Smooth muscle cell of the brain vasculature (primary cell): ENCODE measurements around the gene RASA3.
"Not testable (repeated sequence)": the region's sequence is repeated elsewhere in the genome, so short reads cannot be mapped to it uniquely, and the experiment has no call there.

Source experiments
- DNase-seq: peaks from one replicate; pipeline ENCODE4 v3.0.0-alpha.2; 2012; ENCODE audit warnings: low read depth, low spot score

The RASA3 gene

DNA sequence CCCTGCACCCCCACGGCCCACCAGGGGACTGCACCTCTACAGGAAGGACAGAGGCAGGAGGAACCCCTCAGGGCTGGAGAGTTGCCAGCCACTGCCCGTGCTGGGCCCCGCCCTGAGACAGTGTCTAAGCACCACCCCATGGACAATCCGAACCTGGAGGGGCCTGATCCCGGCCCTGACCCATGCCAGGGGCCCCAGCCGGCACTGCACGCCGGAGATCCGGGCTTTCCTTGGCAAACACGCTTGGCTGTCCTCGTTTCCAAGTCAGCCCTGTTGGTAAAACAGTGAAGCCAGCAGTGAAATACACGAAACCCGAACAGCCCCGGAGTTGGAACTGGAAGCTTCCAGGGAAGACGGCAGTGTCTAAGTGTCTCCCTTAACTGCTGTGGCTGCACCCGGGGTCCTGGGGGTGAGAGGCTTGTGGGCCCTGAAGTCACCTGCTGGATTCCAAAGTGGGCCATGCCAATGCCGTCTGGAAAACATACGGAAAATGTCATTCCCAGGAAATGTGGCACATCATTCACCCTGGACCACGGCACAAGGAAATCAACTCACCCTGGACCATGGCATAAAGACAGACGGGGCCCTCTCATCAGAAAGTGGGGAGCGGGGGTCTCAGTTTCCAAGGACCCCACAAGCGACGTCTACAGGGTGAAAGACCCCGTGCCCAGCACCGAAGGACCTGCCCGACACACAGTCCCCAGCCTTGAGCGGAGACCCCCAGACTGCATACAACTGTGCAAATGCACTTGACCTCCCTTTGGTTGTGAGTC, 30.9 kb downstream of the RASA3 start:
- no peak for DNase-seq

DNA sequence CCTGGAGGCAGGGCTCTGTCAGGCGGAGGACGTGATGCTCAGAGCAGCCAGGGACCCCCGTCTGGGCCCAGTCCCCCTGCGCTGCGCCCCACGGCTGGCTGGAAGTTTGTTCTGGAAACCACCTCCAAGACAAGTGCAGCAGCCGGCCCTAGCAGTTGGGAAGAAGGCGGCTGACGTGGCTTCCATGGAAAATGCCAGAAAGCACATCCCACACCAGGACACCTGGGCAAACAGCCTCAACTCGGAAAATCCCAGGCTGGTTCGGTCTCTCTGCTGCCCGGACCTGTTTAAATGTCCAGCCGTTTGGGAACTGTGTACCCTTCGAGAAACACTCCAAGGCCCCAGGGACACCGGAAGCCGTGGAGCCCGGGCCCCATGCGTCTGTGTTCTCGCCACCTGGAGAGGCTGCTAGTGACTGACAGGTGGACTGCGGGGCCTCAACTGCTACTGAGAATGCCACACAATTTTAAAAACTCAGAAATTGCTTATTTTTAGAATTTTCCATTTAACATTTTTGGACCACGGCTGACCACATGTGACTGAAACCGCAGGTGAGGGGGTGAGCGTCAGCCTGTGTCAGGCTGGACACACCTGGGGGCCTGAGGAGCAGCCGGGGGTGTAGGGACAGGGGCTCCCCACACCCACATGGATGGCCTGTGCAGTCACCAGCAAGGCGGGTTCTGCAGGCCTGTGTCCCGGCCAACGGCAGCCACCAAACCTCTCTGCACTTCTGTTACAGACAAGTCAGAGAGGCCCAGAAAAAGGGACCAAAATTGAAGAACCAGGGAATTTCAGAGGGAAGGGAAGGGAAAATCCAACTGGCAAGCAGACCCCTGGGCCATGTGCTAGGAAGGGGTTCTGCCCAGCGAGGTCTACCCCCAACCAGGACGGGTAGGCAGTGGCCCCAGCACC, 31.7 kb downstream of the RASA3 start:
- no peak for DNase-seq

DNA sequence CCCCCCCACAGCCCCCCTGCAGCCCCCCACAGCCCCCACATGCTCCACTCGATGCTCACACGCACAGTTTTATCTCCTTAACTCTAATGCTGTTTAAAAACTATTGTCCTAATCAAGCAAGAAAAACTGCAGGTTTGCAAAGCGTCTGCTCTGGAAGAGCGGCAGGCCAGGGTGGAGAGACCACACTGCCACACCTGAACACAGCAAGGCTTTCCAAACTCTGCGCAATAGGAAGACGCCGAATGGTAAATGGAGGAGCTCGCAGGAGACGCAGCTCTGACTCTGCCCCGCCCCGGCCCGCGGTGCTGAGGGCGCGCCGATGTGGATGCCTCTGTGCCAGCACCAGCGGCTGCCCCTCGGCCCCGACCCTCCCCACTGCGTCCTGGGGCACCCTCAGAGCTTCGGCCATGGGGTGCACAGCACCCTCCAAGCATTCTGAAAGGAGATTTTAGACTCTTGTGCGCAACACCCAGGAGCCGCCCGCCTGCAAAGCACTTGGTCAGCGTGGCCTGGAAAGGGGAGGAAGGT, 32.4 kb downstream of the RASA3 start:
- DNase-seq, result no peak

DNA sequence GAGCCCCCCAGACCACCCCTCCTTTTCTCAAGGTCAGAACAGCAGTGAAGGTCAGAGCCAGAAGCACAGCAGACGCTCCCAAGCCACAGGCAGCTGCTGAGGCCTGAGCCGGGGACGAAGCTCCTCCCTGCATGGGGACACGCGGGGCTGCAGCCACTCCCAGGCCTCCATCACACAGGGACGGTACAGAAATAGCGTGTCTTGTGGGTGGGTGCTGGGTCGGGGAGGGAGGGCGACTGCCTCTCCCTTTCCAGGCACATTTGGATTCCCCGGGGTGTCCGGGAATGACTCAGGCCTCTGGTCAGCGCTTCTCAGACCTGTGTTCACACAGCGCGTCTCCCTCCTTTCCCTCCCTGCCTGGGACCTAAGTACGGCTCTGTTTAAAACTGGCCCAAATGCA, 33.2 kb downstream of the RASA3 start:
- no peak for DNase-seq

DNA sequence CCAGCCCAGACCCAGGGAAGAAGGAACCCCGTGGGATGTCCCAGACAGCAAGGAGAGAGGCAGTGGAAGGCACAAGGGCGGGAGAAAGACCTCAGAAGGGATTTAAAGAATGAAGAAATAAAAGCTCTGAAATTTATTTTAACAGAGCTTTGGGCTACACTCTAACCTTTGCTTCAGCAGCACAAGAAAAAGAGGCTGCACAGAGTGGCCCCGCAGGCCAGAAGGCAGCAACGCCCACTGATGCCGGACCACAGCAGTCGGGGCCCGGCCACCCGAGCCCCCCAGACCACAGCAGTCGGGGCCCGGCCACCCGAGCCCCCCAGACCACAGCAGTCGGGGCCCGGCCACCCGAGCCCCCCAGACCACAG, 33.8 kb downstream of the RASA3 start:
- not testable (repeated sequence) for DNase-seq

DNA sequence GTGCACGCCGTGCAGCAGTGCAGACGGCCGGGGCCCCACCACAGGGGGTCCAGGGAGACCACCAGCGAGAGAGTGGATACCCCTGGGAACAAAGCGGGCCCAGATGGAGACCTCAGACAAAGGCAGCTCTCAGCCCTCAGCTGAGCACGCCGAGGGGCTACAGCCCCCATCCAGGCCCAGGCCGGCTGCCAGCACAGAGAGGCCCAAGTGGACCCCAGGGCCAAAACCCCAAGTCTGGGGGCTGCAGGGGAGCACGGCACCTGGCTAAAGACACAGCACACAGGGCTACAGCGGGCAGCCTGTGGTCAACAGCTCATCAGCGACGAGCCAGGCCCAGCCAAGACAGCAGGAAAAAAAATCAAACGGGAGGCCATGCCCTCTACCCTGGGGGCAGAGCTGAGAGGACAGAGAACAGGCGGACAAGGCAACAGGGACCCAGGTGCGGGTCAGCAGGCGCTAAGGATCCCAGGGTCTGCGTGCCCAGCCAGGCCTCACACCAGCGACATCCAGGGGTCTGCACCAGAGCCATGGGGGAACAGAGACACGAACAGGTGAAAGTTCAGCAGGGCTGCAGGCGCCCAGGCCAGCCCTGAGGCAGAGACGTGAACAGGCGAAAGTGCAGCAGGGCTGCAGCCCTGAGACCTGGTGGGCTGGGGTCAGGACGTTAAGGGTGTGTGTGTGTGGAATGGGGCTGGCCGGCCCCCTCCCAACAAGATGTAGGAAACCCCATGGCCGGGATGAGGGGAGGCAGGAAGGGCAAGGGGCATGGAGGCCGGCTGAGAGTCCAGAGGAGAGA, 34.3 kb downstream of the RASA3 start:
- DNase-seq, result no peak

DNA sequence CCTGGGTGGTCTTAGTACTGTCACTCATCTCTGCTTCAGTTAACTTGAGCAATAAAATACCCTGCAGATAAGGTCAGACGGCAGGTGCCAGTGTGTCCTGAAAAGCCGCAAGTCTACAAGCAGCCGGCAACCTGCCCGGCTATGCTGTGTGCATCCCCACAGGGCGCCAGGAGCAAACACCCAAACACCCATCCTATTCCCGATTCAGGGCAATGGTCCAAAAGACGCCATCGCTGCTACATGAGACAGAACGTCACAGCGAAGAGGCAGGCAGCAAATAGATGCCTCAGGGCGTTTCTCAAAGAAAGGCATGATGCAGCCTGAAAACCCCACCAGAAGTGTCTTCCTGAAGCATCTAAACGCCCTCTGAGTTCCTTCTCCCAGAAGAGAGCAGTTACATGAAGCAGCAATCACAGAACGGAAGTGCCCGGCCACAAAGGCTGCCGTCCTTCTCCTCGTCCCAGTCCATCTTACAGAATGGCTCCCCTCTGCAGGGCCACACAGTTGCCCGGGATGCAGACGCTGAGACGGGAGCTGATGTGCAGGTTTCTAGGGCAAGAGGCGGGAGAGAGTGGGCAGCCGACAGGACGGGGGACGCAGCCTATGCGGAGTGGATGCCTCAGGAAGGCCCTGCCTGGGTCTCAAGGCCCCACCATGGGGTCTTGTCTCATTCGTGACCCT, 35.1 kb downstream of the RASA3 start:
- no peak for DNase-seq

DNA sequence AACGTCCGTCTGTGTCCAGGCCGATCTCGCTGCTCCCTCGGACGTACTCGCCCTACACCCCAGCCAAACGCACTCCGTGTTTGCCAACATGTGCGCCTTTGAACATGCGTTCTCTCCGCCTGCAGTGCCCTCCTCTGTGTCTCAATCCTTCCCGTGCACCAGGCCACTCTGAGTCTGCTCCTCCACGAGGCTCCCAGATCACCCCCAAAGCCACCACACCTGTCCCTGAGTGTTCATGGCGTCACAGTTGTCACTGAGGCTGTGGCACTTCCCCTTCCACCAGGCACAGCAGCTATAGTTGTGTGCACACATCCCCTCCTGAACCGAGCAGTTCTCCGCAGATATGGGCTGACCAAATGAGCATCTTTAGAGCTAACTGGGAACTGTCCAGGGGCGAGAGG, 35.6 kb downstream of the RASA3 start:
- no peak for DNase-seq

DNA sequence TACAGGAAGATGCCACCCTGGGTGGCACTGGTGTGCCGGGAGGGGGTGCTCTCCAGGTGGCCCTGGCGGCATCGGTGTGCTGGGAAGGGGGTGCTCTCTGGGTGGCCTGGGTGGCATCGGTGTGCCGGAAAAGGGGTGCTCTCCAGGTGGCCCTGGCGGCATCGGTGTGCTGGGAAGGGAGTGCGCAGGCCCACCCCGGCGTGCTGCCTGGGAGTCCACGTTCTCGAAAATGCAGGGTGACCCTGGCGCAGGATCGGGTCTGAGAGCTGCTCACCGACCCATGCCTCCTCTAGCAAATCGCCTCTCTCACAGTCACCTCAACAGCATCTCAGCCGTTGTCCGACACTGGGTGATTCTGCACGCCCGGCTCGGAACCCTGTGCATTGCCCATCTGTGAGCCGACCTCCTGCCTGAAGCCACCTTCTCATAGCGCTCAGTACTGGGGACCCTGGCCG, 36.4 kb downstream of the RASA3 start:
- DNase-seq, result no peak

DNA sequence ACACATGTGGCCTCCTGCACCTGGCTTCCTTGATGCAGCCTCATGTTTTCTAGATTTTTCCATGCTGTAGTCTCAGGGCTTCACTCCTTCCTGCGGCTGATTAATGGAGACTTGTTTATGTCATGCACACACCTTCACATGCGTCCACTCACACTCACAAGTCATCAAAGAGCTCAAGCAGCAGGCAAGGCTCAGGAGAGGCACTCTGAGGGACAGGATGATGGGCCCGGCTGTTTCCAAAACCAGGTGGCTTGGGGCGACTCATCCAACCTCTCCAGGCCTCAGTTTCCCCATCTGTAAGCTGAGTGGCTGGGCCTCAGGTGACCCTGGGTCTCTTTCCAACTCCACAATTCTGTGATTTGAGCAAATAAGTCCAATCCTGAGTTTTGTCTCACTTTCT, 36.9 kb downstream of the RASA3 start:
- no peak for DNase-seq

DNA sequence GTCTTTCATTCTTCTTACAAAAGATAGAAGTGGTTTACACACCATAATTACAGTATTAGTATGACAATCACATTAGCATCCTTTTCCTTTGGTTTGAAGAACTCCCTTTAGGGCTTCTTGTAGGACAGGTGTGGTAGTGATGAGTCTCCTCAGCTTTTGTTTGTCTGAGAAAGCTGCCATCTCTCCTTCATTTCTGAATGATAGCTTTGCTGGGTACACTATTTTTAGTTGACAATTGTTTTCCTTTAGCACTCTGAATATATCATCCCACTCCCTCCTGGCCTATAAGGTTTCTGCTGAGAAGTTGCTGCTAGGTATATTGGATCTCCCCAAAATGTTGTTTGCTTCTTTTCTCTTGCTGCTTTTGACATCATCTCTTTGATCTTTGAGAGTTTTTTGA, 39.3 kb downstream of the RASA3 start:
- no peak for DNase-seq

DNA sequence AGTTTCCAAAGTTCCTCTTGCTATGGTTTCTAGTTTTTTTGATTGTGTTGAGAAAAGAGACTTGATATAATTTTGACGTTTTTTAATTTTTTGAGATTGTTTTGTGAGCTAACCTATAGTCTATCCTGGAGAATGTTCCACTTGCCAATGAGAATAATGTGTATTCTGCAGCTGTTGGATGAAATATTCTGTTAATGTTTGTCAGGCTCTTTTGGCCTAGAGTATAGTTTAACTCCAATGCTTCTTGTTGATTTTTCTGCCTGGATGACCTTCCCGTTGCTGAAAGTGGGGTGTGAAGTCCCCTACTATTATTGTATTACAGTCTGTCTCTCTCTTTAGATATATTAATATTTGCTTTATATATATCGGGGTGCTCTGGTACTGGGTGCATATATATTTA, 40.0 kb downstream of the RASA3 start:
- no peak for DNase-seq

DNA sequence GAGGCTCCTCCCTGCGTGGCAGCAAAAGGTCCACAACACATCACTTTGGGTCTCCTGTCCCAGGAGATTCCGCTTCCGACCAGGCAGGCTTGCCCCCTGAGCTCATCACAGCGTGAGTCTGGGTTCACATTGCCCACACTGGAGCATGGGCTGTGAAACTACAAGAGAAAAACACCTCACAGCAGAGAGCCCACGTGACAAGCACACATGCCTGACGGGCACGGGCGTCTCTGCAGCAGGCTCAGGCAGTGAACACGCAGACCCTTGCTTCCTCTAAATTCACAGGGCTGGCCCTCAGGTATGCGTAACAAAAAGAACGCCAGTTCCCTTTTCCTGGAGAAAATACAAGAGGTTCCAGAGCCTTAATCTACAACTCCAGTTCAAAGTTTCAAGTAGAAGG, 41.9 kb downstream of the RASA3 start:
- DNase-seq, result no peak

DNA sequence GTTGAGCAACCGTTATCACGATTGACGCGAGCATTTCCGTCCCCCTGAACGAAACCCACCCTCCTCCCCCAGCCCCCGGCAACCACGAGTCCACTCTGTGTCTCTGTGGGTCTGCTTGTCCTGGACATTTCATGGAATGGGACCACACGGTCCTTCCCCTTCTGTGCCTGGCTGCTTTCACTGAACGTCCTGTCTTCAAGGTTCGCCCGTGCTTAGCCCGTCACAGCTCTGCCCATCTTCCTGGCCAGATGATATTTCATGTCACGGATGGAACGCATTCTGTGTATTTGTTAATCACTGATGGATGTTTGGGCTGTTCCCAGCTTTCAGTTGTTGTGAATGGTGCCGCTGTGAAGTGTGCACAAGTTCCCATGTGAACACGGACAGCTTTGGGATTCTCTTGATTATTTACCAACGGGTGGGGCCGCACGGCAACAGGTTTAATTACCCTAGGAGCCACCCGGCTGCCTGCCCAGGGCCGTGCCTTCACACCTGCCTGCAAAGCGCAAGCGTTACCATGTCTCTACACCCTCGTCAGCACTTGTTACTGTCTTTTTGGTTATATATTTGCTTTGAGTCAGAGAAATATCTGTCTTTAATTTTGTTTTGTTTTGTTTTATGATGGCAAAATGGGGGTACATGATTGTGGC, 42.5 kb downstream of the RASA3 start:
- no peak for DNase-seq

DNA sequence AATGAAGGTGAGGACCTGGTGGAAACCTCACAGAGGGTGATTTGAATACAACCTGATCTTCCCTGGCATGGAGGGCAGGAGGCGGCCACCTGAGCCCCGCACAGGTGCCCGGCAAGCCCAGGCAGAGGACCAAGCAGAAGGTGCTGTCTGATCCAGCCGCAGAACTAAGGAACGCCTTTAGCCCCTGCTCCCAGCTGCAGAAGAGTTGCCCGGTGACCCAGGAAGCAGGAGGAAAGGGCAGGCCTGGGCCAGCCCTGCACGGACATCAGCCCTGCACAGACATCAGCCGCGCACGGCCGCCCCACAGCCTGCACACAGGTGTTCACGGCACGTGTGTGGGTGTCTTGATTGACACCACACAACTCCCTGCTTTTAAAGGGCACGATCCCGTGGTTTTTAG, 43.1 kb downstream of the RASA3 start:
- no peak for DNase-seq

DNA sequence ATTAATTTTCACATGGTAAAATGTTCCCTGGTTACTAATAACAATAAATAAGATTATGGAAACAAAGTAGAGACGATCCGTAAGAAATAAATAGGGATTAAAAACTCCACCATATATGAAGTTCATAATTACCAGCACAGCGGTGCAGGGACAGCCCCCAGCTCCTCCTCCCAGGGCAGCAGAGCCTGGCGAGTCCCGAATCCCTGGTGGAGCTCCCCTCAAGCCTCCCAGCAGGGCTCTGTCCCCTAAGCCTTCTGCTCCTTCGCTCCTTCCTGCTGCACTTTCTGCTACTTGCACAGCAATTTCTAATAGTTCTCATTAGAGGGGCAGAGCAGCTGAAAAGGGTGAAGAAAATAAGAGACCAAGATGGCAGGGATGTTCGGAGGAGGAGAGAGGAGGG, 43.6 kb downstream of the RASA3 start:
- no peak for DNase-seq

DNA sequence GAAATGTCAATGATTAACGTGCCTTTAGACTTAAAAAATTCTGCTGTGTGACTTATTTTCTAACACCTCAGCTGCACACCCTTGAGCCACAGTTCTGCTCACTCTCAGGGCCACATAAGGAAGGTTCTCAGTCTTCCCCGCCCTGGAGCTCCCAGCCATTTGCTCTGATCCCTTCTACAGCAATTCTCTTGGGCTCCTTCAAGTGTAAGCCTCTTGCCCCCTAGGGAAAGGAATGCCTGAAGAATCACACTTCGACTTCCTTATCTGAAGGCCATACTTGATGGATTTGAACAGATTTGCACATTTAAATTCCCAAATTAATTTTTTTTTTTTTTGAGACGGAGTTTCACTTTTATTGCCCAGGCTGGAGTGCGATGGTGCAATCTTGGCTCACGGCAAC, 44.2 kb downstream of the RASA3 start:
- DNase-seq, result no peak

DNA sequence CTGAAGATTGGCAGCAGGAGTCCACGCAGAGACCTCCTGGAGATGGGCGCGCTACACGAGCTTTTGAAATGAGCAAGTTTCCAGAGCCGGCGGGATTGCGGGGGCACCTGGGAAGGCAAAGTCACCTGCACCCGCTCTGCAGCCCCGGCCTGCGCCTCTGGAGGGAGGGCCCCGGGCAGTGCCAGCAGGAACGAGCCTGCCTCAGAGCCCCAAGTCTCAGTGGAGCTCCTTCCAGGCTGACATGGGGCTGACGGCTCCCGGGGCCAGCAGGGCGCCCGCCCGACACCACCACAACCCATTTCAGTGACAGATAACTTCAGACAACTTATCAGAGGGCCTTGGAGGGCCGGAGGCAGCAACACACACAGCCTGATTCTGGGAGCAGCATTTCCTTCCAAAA, 45.0 kb downstream of the RASA3 start:
- DNase-seq, result no peak

DNA sequence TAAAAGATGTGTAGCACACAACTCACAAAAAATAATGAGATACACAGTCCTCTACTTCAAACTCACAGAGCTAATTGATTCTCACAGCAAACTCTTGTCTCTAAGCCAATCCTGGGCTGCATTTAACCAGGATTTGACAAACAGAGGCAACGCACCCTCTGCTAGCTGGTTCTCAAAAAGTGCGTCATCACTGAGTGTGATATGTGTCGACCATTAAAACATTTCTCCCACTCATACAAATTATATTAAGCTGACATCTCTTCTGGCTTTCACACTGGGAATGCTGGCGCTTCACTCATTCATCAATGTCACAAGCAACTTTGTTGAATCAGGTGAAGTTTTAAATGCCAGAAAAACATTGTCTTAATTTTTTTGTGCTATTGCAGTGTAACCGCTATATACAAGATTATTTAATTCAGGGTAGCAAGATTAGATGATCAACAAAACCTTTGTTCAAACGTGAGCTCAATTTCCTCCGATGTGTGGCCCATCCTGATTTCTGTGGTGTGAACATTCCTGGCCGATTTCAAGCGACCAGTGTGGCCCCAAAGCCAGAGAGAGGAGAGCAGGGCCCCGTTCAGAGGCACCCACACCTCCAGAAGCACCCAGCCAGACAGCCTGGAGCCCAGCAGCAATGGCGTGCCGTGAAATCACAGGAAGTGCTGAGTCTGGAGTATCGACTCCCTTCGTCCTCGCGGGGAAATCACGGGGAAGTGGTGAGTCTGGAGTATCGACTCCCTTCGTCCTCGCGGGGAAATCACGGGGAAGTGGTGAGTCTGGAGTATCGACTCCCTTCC, 49.4 kb downstream of the RASA3 start:
- DNase-seq, result no peak
